Calu3 (cell line): ENCODE results near the gene FAM72B. TPM values are rescaled to one million over a fixed set of nuclear protein-coding genes. Genes with fewer than 3 reads are reported as not detected.
"Not testable (repeated sequence)": the region's sequence is repeated elsewhere in the genome, so short reads cannot be mapped to it uniquely, and the experiment has no call there.

Experiments
- BruUV-seq: library from RNA; stranded (reverse); fragments of 400-500 nt; replicated peaks from 2 replicates; lab custom pipeline; 2021; lab: Mats Ljungman, UMichigan
- CTCF ChIA-PET: fragments of 300-600 bp; sonication (Branson Sonifier 250); formaldehyde crosslinking; loops from one replicate; lab custom pipeline; 2022; ENCODE audit warnings: antibody characterized with exemption; lab: Charles Lee
- DNase-seq: peaks from one replicate; pipeline ENCODE4 v3.0.0; 2022
- H3K27ac Mint-ChIP-seq: one replicate; pipeline ENCODE4 v1.8.0; 2022; ENCODE audit warnings: mixed read lengths; ENCODE audit not compliant: unreplicated experiment
- H3K27me3 Mint-ChIP-seq: one replicate; pipeline ENCODE4 v1.8.0; 2022; ENCODE audit warnings: mixed read lengths; ENCODE audit not compliant: unreplicated experiment
- H3K36me3 Mint-ChIP-seq: one replicate; pipeline ENCODE4 v1.8.0; 2022; ENCODE audit warnings: mild to moderate bottlenecking, moderate library complexity, mixed read lengths; ENCODE audit not compliant: insufficient read depth, unreplicated experiment
- H3K4me1 Mint-ChIP-seq: one replicate; pipeline ENCODE4 v1.8.0; 2022; ENCODE audit warnings: mild to moderate bottlenecking, low read depth, mixed read lengths; ENCODE audit not compliant: unreplicated experiment
- H3K4me3 Mint-ChIP-seq: one replicate; pipeline ENCODE4 v1.8.0; 2022; ENCODE audit warnings: mild to moderate bottlenecking, low read depth, moderate library complexity, mixed read lengths; ENCODE audit not compliant: unreplicated experiment
- H3K9me3 Mint-ChIP-seq: one replicate; pipeline ENCODE4 v1.8.0; 2022; ENCODE audit warnings: low read depth, mixed read lengths; ENCODE audit not compliant: unreplicated experiment
- intact Hi-C: fragments of 100-400 bp; cut with micrococcal nuclease; formaldehyde crosslinking; loops from one replicate; pipeline ENCODE4 v1.10.0; 2022; ENCODE audit not compliant: unreplicated experiment
- total RNA-seq: library from RNA; stranded (reverse); gene quantifications from 2 replicates; pipeline ENCODE4 v1.2.3, GENCODE V29; 2022

Gene FAM72B
- total RNA-seq, 1 experiment from 2014 or later = 9.8 TPM

DNA sequence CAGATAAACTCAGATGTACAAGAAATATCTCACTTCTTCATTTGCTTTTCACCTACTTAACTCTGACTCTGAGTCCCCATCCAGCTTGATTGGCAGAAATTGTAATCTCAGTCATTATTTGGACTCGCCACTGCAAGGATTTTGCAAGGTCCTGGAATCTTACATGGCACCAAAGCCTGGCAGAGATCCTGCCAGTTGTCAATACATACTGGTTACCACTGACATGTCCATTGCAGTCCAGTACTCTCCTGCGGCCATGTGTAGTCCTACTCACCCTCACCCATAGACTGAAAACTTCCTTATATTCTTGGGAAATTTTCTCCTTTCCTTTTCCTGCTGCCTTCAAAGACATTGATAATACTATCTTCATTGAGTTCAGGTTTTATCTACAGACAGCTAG is 29.3 kb downstream of the FAM72B start:
- H3K4me3 Mint-ChIP-seq, CTCF ChIA-PET, H3K9me3 Mint-ChIP-seq, H3K4me1 Mint-ChIP-seq, H3K36me3 Mint-ChIP-seq, DNase-seq, intact Hi-C loops, BruUV-seq, H3K27me3 Mint-ChIP-seq, H3K27ac Mint-ChIP-seq: not testable (repeated sequence)

- not testable (repeated sequence) for H3K4me1 Mint-ChIP-seq, H3K9me3 Mint-ChIP-seq, H3K27ac Mint-ChIP-seq
These were observed 31.4 kb downstream of the FAM72B start for GRCh38 chr1:121152788-121153187.

GRCh38 chr1:121151294-121151693 is 32.8 kb downstream of the FAM72B start:
- H3K4me3 Mint-ChIP-seq, DNase-seq, H3K27ac Mint-ChIP-seq, H3K36me3 Mint-ChIP-seq, intact Hi-C loops, BruUV-seq, H3K27me3 Mint-ChIP-seq, H3K9me3 Mint-ChIP-seq, H3K4me1 Mint-ChIP-seq, CTCF ChIA-PET: not testable (repeated sequence)

More at GRCh38 chr1:121152788-121153187, 31.4 kb downstream of the FAM72B start:
- H3K27me3 Mint-ChIP-seq, H3K36me3 Mint-ChIP-seq, DNase-seq, CTCF ChIA-PET, H3K4me3 Mint-ChIP-seq, intact Hi-C loops, BruUV-seq: not testable (repeated sequence)

GRCh38 chr1:121148489-121149190 is 35.5 kb downstream of the FAM72B start:
- intact Hi-C loops, H3K4me3 Mint-ChIP-seq, H3K9me3 Mint-ChIP-seq, H3K36me3 Mint-ChIP-seq, H3K27me3 Mint-ChIP-seq, H3K4me1 Mint-ChIP-seq, CTCF ChIA-PET, DNase-seq, H3K27ac Mint-ChIP-seq, BruUV-seq: not testable (repeated sequence)

DNA sequence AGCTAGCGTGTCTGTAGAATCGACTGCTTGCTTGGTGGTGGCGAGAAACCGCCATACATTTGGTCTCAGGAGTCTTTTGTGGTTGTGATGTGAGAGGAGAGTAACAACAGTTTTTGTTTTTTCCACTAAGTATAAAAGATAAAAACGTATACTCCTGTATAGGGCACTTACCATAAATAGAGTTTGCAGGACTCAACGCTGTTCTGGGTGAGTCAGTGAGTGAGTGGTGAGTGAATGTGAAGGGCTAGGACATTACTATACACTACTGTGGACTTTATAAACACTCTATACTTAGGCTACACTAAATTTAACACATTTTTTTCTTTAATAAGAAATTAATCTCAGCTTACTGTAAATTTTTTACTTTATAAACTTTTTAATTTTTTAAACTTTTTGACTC is 43.7 kb downstream of the FAM72B start:
- H3K9me3 Mint-ChIP-seq, H3K27me3 Mint-ChIP-seq, intact Hi-C loops, H3K4me1 Mint-ChIP-seq, BruUV-seq, H3K4me3 Mint-ChIP-seq, DNase-seq, CTCF ChIA-PET, H3K36me3 Mint-ChIP-seq, H3K27ac Mint-ChIP-seq: not testable (repeated sequence)

- DNase-seq, CTCF ChIA-PET, H3K27me3 Mint-ChIP-seq, BruUV-seq, H3K36me3 Mint-ChIP-seq, H3K4me1 Mint-ChIP-seq, H3K9me3 Mint-ChIP-seq, intact Hi-C loops, H3K4me3 Mint-ChIP-seq, H3K27ac Mint-ChIP-seq: not testable (repeated sequence)
These were observed 52.6 kb downstream of the FAM72B start for GRCh38 chr1:121131494-121131893.

- DNase-seq, H3K27me3 Mint-ChIP-seq, CTCF ChIA-PET, H3K9me3 Mint-ChIP-seq, H3K4me1 Mint-ChIP-seq, intact Hi-C loops, H3K4me3 Mint-ChIP-seq, H3K36me3 Mint-ChIP-seq, BruUV-seq, H3K27ac Mint-ChIP-seq: not testable (repeated sequence)
These were observed 65.7 kb downstream of the FAM72B start for GRCh38 chr1:121118480-121118824.

Other genes with a start within 250 kb of the FAM72B start
- gene SRGAP2C, start 635 bp upstream of the FAM72B start, total RNA-seq = 19.9 and 22.6 TPM in 2 replicates